HUES6 (cell line): Measurements from ENCODE around the gene ATP8A2.
"Not testable (repeated sequence)": the region's sequence is repeated elsewhere in the genome, so short reads cannot be mapped to it uniquely, and the experiment has no call there.

Source experiments
- H3K27ac ChIP-seq: 2 replicates; pipeline ENCODE4 v1.7.0; 2013; ENCODE audit warnings: low read depth, mild to moderate bottlenecking, low read length, inconsistent platforms
- H3K27me3 ChIP-seq: 2 replicates; pipeline ENCODE4 v1.6.1; 2013; ENCODE audit warnings: low read length; ENCODE audit not compliant: control insufficient read depth, insufficient read depth
- H3K36me3 ChIP-seq: 2 replicates; pipeline ENCODE4 v1.6.1; 2013; ENCODE audit warnings: low read length; ENCODE audit not compliant: control insufficient read depth, insufficient read depth
- H3K4me1 ChIP-seq: 2 replicates; pipeline ENCODE4 v1.6.1; 2013; ENCODE audit warnings: low read length; ENCODE audit not compliant: control insufficient read depth, insufficient read depth
- H3K4me3 ChIP-seq: 2 replicates; pipeline ENCODE4 v1.5.1; 2013; ENCODE audit warnings: low read depth, low read length
- H3K9ac ChIP-seq: one replicate; pipeline ENCODE4 v1.6.1; 2013; ENCODE audit warnings: mild to moderate bottlenecking, low read length
- H3K9me3 ChIP-seq: 2 replicates; pipeline ENCODE4 v1.6.1; 2013; ENCODE audit warnings: low read depth, low read length; ENCODE audit not compliant: control insufficient read depth, insufficient read depth

Gene ATP8A2

GRCh38 chr13:25538276-25538675, 166.5 kb downstream of the ATP8A2 start:
- H3K4me3 ChIP-seq = no peak overlapping the region
- no peak overlapping the region for H3K9ac ChIP-seq
- H3K9me3 ChIP-seq = no peaks in the 10 kb centered on the region
- no peaks in the 10 kb centered on the region for H3K36me3 ChIP-seq
- H3K4me1 ChIP-seq = no peaks in the 10 kb centered on the region
- no peaks in the 10 kb centered on the region for H3K27me3 ChIP-seq
- no peak overlapping the region for H3K27ac ChIP-seq

DNA sequence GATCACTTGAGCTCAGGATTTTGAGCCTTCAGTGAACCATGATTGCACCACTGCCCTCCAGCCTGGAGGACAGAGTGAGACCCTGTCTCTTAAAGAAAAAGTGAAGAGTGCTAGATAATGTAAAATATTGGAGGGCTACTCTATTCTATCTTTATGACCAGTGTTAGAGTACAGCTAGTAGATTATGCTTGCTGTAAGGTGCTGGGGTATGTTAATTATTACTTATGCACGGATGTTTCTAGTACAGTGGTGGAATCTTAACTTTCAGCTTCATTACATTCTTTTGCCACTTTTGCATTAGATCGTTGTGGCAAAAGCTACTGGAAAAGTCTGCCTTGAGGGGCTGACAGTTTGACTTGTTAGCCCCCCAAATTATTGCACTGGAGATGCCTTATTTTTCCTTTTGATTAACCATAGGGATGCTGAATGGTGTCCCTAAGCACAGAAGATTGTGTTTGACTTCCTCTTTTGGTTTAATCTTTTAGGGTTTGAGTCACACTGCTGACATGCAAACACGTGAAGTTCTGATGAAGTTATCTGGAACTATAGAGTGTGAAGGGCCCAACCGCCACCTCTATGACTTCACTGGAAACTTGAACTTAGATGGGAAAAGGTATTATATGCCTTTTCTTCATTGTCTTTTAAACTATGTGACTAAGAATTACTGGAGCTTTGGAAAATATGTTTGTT, 169.8 kb downstream of the ATP8A2 start:
- H3K27me3 ChIP-seq = no peaks in the 10 kb centered on the region
- H3K9me3 ChIP-seq = no peaks in the 10 kb centered on the region
- no peaks in the 10 kb centered on the region for H3K36me3 ChIP-seq
- no peak overlapping the region for H3K27ac ChIP-seq
- H3K9ac ChIP-seq = no peak overlapping the region
- no peaks in the 10 kb centered on the region for H3K4me1 ChIP-seq
- no peak overlapping the region for H3K4me3 ChIP-seq

DNA sequence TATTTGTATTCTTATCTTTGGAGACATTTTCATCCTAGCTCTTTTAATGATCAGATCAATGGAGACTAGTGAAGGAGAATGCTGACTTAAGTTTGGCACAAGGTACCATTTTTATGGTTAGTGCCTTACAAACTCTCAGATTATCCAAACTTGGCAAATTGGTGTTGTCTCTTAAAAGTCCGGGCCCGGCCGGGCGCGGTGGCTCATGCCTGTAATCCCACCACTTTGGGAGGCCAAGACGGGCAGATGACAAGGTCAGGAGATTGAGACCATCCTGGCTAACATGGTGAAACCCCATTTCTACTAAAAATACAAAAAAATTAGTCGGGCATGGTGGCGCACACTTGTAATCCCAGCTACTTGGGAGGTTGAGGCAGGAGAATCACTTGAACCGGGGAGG, 177.2 kb downstream of the ATP8A2 start:
- H3K27me3 ChIP-seq, H3K4me3 ChIP-seq, H3K4me1 ChIP-seq, H3K36me3 ChIP-seq, H3K9me3 ChIP-seq, H3K9ac ChIP-seq, H3K27ac ChIP-seq: not testable (repeated sequence)

- no peaks in the 10 kb centered on the region for H3K27me3 ChIP-seq
- H3K9ac ChIP-seq = no peak overlapping the region
- no peaks in the 10 kb centered on the region for H3K36me3 ChIP-seq
- H3K4me3 ChIP-seq = no peak overlapping the region
- H3K9me3 ChIP-seq = no peaks in the 10 kb centered on the region
- no peaks in the 10 kb centered on the region for H3K4me1 ChIP-seq
- no peak overlapping the region for H3K27ac ChIP-seq
Observed at GRCh38 chr13:25561812-25562211, 190.0 kb downstream of the ATP8A2 start.

- no peak overlapping the region for H3K9ac ChIP-seq
- H3K9me3 ChIP-seq = no peaks in the 10 kb centered on the region
- no peaks in the 10 kb centered on the region for H3K4me1 ChIP-seq
- H3K36me3 ChIP-seq = no peaks in the 10 kb centered on the region
- no peak overlapping the region for H3K27ac ChIP-seq
- H3K4me3 ChIP-seq = no peak overlapping the region
- H3K27me3 ChIP-seq = no peaks in the 10 kb centered on the region
Observed at GRCh38 chr13:25570185-25570584, 198.4 kb downstream of the ATP8A2 start.

- no peak overlapping the region for H3K27ac ChIP-seq
- H3K36me3 ChIP-seq = no peaks in the 10 kb centered on the region
- H3K9me3 ChIP-seq = no peaks in the 10 kb centered on the region
- H3K9ac ChIP-seq = no peak overlapping the region
- no peaks in the 10 kb centered on the region for H3K4me1 ChIP-seq
- no peaks in the 10 kb centered on the region for H3K27me3 ChIP-seq
- no peak overlapping the region for H3K4me3 ChIP-seq
Observed at GRCh38 chr13:25571237-25571636, 199.5 kb downstream of the ATP8A2 start.

DNA sequence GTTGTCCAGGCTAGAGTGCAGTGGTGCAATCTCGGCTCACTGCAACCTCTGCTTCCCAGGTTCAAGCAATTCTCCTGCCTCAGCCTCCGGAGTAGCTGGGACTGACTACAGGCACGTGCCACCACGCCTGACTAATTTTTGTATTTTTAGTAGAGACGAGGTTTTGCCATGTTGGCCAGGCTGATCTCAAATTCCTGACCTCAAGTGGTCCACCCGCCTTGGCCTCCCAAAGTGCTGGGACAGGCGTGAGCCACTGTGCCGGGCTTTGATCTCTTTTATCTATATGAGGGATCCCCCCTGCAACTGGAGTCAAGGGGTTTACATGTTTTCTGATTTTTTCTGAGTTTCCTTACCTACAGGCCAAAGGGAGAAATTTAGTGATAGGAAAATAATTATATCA, 200.4 kb downstream of the ATP8A2 start:
- H3K4me3 ChIP-seq, H3K4me1 ChIP-seq, H3K9ac ChIP-seq, H3K9me3 ChIP-seq, H3K27ac ChIP-seq, H3K36me3 ChIP-seq, H3K27me3 ChIP-seq: not testable (repeated sequence)

DNA sequence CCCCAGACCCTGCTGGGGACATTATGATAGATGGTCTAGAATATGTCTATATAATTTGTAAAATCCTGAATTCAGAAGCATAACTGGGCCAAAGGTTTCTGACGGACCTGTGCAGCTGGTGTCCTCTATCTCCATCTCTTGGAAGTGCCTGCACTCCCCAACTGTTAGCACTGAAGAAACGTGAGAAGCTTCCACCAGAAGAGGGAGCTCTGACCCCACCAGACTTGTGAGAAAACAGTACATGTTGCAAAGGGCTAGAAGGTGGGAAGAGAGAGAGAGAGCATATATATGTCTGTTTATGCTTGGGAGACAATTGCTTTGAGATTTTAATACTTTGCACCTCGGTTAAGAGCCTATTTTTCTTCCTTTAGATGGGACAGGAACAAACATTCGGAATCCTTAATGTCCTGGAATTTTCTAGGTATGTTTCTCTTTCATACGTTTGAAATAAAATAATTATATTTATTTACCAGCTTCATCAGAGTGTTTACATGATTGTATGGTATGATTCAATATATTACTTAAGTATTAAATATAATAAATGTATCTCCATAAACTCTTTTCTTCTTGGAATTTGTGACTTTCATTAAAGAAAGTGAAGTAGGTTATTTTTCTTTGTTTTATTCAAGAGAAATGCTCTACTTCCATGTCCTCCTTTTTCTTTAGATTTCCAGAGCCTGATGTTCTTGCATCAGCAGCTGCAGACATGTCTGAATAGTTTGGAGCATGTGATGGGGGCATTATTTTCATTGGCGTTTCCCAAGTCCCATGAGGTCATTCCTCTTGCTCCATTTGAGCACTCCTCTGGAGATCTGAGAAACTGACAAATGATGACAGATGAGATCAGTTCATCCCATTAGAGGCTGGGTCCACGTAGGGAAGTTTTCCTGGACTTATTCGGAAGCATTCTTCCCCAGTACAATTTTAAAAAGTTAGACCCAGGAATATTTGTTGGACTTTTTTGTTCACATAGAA, 202.9 kb downstream of the ATP8A2 start:
- H3K27me3 ChIP-seq = no peaks in the 10 kb centered on the region
- H3K36me3 ChIP-seq = no peaks in the 10 kb centered on the region
- H3K9ac ChIP-seq = no peak overlapping the region
- no peaks in the 10 kb centered on the region for H3K9me3 ChIP-seq
- no peak overlapping the region for H3K4me3 ChIP-seq
- no peaks in the 10 kb centered on the region for H3K4me1 ChIP-seq
- no peak overlapping the region for H3K27ac ChIP-seq

DNA sequence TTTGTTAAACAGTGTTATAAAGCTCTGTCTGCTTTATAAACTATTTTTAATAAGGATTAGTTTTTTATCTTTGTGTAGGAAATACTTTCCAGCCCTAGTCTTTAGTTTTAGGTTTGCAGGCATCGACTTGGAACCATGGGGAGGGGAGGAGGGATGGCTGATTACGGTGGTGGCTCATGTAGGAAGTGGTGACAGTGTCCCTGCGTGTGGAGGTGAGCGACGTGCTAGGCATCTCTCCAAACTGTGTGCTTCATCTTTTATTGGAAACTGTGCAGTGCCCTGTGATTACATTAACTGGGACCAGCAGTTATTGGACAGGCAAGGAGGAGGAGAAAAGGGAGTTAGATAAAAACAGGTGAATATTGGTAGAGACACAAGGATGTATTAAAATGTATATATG, 203.8 kb downstream of the ATP8A2 start:
- no peaks in the 10 kb centered on the region for H3K27me3 ChIP-seq
- no peaks in the 10 kb centered on the region for H3K36me3 ChIP-seq
- no peaks in the 10 kb centered on the region for H3K4me1 ChIP-seq
- H3K9me3 ChIP-seq = no peaks in the 10 kb centered on the region
- H3K4me3 ChIP-seq = no peak overlapping the region
- no peak overlapping the region for H3K27ac ChIP-seq
- no peak overlapping the region for H3K9ac ChIP-seq

DNA sequence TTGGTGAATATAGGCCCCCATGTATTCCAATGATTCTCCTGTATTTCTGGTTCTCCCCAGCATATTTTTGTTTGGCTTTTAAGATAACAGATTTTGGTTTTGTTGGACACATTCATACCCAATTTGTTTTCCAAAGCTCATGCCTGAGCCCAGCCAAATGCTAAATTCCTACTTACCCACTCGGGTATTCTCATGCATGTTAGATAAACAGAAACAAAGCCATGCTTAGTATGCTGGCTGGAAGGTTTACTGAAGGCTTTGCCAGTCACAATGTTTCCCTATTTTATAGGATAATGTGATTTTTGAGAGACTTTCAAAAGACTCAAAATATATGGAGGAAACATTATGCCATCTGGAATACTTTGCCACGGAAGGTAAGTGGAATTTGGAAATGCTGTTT, 206.8 kb downstream of the ATP8A2 start:
- no peaks in the 10 kb centered on the region for H3K9me3 ChIP-seq
- H3K9ac ChIP-seq = no peak overlapping the region
- H3K4me1 ChIP-seq = no peaks in the 10 kb centered on the region
- no peak overlapping the region for H3K27ac ChIP-seq
- no peak overlapping the region for H3K4me3 ChIP-seq
- no peaks in the 10 kb centered on the region for H3K27me3 ChIP-seq
- no peaks in the 10 kb centered on the region; the same call in 1 of the 2 replicates for H3K36me3 ChIP-seq

- H3K27me3 ChIP-seq = no peaks in the 10 kb centered on the region
- H3K27ac ChIP-seq = no peak overlapping the region
- no peaks in the 10 kb centered on the region for H3K9me3 ChIP-seq
- no peak overlapping the region for H3K4me3 ChIP-seq
- H3K36me3 ChIP-seq = no peaks in the 10 kb centered on the region; the same call in 1 of the 2 replicates
- H3K9ac ChIP-seq = no peak overlapping the region
- H3K4me1 ChIP-seq = no peaks in the 10 kb centered on the region
Observed at GRCh38 chr13:25579221-25579620, 207.4 kb downstream of the ATP8A2 start.
